Measurements from ENCODE around the gene CHRNA7.
"Not testable (repeated sequence)": the region's sequence is repeated elsewhere in the genome, so short reads cannot be mapped to it uniquely, and the experiment has no call there.

Gene CHRNA7

DNA sequence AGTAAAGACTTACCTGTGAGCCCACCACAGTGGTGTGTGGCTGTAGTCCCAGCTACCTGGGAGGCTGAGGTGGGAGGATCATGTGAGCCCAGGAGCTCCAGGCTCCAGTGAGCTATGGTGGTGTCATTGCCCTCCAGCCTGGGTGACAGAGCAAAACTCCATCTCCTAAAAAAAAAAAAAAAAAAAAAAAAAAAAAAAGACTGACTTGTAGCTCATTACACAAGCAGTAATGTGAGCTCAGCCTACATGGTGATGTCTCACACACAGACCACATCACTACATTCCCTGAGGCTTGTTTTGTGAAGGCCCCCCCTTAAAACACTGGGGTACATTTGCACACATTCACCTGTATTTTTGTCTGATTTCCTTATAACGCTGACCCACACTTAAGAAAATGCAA lies 134.4 kb downstream of the CHRNA7 start:
- DNase-seq (ENCODE audit: extremely low read depth, low read depth) = not testable (repeated sequence)

GRCh38 chr15:32165775-32166174 lies 135.5 kb downstream of the CHRNA7 start:
- DNase-seq (ENCODE audit: extremely low read depth, low read depth) = not testable (repeated sequence)

GRCh38 chr15:32166270-32166669 lies 136.0 kb downstream of the CHRNA7 start:
- not testable (repeated sequence) for DNase-seq (ENCODE audit: extremely low read depth, low read depth)

DNA sequence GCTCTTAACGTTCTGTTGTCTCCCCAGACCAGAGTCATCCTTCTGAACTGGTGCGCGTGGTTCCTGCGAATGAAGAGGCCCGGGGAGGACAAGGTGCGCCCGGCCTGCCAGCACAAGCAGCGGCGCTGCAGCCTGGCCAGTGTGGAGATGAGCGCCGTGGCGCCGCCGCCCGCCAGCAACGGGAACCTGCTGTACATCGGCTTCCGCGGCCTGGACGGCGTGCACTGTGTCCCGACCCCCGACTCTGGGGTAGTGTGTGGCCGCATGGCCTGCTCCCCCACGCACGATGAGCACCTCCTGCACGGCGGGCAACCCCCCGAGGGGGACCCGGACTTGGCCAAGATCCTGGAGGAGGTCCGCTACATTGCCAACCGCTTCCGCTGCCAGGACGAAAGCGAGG lies 137.6 kb downstream of the CHRNA7 start:
- DNase-seq (ENCODE audit: extremely low read depth, low read depth) = not testable (repeated sequence)

DNA sequence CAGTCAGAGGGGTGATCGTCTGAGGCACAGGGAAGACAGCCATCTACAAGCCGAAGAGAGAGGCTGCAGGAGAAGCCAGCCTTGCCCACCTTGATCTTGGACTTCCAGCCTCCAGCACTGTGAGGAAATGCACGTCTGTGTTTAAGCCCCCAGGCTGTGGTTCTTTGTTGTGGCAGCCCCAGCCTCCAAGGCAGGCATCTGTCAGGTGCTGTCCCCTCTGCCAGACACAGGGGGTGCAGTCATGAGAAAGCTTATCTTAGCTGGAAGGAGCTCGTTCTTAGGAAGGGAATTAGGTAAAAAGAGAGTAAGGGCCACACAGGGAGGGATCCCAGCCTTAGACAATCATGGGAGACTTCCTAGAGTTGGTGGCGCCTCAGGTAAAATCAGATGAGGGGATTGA lies 150.3 kb downstream of the CHRNA7 start:
- DNase-seq (ENCODE audit: extremely low read depth, low read depth) = not testable (repeated sequence)

DNA sequence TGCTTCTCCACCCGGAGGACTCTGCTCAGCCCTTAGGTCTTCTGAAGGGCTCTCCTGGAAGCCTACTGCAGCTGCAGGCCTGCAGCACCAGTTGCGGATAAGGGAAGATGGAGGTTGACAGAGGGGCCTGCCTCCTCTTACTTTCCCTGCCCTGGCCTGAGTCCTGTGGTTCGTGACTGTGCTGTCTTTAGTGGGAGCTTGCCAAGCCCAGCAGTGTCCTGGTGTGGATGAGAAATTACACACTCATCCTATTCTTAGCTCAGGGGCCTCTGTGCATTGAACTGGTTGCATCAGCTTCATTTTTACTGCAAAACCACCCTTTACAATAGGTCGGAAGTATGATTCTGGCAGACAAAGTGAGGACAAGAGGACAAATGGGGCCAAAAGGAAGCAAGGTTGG lies 163.5 kb downstream of the CHRNA7 start:
- not testable (repeated sequence) for DNase-seq (ENCODE audit: extremely low read depth, low read depth)

GRCh38 chr15:32196206-32196605 lies 165.9 kb downstream of the CHRNA7 start:
- not testable (repeated sequence) for DNase-seq (ENCODE audit: extremely low read depth, low read depth)

DNA sequence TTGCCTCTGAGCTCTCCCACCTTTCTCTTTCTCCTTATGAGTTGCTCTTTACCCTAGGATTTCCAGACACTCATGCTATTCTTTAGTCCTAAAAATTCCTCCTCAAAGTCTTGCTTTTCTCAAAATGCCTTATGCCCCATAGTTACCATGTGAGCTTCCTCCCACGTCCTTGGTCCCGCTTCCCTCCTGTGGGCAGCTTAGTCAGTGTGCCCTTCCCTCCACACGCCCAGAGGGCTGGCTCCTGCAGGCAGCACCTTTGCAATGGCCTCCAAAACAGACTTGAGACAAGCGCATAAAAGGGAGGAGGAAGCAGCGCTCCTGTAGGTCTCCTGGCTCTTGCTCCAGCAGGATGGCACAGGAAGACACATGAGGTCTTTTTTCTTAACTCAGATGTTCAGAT lies 168.6 kb downstream of the CHRNA7 start:
- not testable (repeated sequence) for DNase-seq (ENCODE audit: extremely low read depth, low read depth)

GRCh38 chr15:32209081-32209480 lies 178.8 kb downstream of the CHRNA7 start:
- DNase-seq (ENCODE audit: extremely low read depth, low read depth) = not testable (repeated sequence)

- TF ChIP-seq, protein P1, sequence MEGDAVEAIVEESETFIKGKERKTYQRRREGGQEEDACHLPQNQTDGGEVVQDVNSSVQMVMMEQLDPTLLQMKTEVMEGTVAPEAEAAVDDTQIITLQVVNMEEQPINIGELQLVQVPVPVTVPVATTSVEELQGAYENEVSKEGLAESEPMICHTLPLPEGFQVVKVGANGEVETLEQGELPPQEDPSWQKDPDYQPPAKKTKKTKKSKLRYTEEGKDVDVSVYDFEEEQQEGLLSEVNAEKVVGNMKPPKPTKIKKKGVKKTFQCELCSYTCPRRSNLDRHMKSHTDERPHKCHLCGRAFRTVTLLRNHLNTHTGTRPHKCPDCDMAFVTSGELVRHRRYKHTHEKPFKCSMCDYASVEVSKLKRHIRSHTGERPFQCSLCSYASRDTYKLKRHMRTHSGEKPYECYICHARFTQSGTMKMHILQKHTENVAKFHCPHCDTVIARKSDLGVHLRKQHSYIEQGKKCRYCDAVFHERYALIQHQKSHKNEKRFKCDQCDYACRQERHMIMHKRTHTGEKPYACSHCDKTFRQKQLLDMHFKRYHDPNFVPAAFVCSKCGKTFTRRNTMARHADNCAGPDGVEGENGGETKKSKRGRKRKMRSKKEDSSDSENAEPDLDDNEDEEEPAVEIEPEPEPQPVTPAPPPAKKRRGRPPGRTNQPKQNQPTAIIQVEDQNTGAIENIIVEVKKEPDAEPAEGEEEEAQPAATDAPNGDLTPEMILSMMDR (IDR thresholded peaks at IDR 0.05; ENCODE audit: low read depth, low read length) = no peak
- DNase-seq (ENCODE audit: extremely low read depth, low read depth) = no peak
Measured at GRCh38 chr15:32218666-32219065, 188.4 kb downstream of the CHRNA7 start.

Measured in AG09319 (cell line).